GM18867 (cell line): ENCODE results near the gene CIRBP.

Experiments
- ATAC-seq: cut with Tn5 transposase; IDR thresholded peaks from one replicate; pipeline ENCODE4 v1.9.1; 2021; ENCODE audit warnings: mild to moderate bottlenecking, moderate library complexity; ENCODE audit not compliant: unreplicated experiment

CIRBP gene

GRCh38 chr19:1230783-1231489 lies 38.2 kb upstream of the CIRBP start:
- no peak for ATAC-seq

DNA sequence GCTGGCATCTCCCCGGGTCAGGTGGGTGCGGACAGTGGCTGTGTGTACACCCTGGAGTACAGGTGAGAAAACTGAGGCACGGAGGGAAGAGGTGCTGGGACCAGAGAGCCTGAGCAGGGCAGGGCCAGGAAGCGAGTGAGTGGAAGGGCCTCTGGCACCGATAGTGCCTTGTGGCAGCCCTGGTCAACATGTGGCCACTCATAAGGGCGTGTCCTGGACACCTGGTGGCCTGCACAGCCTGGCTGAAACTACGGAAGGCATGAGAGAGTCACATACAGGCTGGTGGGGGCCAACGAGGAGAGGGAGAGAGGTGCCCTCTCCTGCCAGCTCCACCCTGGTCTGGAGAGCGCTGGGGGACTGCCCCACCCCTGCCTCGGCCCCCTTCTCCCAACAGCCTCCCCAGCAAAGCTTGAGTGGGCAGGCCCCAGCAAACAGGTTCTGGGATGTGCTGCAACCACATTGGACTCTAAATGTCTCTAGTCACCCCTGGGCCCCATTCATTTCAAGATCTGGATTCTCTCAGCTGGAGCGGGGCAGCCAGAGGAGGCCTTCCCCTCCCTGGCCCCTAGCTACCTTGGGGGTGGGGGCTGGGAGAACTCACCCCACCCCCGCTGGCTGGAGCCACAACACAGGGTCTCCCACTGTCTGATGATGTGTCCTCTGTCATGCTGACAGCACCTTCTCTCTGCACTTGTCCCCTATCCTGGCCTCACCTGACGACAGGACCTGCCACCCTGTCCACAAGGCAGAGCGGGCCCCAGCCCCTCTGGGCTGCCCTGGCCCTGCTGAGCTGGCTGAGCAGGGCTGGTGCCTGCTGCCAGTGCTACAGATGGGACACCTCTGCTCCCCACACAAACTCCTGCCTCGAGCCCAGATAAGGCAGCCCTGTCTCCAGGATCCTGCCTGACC lies 37.1 kb upstream of the CIRBP start:
- ATAC-seq = no peak

DNA sequence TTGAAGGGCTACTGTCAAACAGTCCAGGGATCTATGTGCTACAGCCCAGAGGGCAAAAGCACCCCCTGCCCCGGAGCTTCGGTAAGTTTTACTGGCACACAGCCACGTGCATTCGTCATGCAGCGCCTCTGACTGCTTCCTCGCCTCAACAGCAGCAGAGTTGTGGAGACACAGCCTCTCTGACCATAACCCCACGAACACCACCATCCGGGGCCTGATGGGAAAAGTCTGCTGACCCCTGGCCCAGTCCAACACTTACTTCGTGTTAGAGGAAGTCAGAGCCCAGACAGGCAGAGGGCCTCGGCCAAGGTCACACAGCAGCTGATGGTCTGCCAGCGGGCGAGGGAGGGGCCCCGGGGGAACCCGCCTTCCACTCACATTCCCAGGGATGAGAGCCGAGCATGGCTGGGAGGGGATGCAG lies 36.5 kb upstream of the CIRBP start:
- ATAC-seq = no peak

- no peak for ATAC-seq
Measured at GRCh38 chr19:1233115-1233667, 35.9 kb upstream of the CIRBP start.

DNA sequence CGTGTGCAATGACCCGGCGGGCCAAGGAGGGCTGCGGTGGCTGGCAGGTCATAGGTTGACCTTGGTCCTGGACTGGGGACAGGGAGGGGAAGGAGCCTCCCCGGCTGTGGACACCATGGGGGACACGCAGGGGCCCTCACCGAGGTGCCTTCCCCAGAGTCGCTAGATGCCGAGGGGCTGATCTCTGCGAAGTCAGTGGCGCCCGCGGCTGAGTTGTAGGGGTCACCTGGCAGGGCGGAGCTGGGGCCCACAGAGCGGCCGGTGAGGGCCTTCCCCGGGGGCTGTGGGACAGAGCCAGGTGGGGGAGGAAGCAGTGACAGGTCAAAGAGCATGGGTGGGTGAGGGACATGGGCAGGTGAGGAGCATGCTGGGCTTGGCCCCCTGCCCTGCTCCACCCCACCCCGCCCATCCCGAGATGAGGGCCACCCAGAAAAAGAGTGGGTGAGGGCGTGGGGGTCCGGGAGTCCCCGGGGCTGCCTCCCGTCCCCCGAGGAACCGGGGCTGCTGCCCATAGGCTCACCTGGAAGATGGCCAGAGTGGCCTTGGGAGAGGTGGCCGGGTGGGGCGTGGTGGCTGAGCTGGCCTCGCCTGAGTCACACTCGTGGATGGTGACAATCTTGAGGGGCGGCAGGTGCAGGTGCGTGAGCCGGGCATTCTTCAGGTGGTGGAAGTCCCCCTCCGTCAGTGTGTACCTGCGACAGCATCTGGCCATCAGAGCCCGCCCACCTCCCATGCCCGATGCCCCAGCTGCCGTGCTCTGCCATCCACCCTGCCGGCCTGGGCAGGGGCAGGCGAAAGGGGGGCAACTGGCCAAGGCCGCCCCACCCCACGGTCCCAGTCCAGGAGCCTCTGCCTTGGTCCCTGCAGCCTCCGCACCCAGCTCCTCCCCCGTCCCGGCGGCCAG lies 34.8 kb upstream of the CIRBP start:
- no peak for ATAC-seq

DNA sequence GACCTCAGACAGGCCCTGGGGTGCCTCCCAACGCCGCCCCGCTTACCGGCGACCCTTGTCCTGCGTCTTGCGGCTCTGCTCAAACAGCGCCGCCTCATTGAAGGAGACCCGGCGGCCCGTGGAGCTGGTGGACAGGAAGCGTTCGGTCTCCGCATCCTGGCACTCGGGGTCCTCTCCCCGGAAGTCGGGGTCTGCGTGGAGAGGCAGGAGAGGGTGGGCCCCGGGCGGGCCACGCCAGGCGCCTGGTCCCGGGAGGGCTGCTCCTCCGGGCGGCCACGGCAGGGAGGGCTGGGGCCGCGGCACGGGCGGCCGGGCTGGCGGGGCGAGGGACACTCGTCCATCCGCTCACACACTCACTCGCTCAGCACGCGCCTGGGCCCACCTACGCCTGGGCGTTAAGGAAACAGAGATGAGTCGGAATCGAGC lies 34.2 kb upstream of the CIRBP start:
- no peak for ATAC-seq

GRCh38 chr19:1235625-1236538 lies 33.2 kb upstream of the CIRBP start:
- no peak for ATAC-seq

GRCh38 chr19:1236576-1236975 lies 32.6 kb upstream of the CIRBP start:
- ATAC-seq = no peak

- ATAC-seq = no peak
Measured at GRCh38 chr19:1237027-1237659, 32.0 kb upstream of the CIRBP start.

GRCh38 chr19:1237754-1238368 lies 31.3 kb upstream of the CIRBP start, which contains the start of gene CBARP:
TSS of gene CBARP (minus strand) at chr19:1238005. CDS start at chr19:1236100, 1,905 bp downstream.
- no peak for ATAC-seq

DNA sequence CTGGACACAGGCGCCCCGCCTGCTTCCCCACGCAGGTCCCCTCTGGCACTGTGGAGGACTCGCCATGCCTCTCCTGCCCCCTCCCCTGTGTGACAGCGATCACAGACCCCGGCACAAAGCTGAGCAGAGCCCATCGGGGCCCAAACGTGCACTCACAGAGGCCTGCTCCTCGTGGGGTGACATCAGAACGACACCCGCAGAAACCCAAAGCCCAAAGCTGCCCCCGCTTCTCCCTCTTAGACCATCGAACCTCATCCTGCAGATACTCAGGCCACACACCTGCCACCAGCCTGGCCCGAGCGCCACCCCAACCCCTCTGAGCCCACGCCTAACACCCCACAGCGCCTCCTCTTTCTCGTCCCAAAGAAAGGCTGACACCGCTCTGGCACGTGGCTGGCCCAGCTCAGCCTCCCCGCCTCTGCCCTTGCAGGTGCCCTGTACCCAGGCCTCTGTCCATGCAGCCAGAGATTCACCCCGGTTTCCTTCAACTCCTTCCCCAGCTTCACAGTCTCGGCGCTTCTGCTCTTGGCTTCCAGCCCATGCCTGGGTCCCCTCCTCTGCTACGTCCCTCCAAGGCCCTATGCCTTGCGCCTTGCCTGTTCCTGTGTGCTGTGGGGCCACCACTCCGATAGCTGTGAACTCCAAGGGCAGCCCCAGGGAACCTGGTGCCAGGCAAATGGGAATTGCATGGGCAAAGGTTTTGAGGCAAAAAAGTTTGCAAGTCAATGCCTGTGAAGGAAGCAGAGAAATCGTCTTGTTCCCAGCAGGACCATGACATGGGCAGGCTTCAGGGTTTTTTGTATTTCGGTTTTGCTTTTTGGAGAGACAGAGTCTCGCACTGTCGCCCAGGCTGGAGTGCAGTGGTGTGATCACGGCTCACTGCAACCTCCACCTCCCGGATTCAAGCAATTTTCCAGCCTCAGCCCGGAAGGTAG lies 30.5 kb upstream of the CIRBP start:
- no peak for ATAC-seq

DNA sequence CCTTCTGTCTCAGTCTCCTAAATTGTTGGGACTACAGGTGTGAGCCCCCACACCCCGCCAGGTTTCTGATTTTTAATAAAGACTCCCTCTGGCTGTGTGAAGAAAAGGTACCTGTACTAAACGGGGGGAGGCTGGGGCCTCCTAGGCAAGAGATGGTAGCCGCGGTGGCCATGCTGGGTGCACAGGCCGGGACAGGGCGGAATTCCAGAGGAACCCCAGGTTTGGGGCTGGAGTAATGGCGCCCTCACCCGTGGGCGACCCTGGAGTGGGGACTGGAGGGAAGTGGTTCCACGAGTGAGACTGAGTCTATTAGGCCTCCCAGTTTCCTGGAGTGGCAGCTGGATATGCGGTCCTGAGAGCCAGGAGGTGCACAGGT lies 29.7 kb upstream of the CIRBP start:
- ATAC-seq = no peak

DNA sequence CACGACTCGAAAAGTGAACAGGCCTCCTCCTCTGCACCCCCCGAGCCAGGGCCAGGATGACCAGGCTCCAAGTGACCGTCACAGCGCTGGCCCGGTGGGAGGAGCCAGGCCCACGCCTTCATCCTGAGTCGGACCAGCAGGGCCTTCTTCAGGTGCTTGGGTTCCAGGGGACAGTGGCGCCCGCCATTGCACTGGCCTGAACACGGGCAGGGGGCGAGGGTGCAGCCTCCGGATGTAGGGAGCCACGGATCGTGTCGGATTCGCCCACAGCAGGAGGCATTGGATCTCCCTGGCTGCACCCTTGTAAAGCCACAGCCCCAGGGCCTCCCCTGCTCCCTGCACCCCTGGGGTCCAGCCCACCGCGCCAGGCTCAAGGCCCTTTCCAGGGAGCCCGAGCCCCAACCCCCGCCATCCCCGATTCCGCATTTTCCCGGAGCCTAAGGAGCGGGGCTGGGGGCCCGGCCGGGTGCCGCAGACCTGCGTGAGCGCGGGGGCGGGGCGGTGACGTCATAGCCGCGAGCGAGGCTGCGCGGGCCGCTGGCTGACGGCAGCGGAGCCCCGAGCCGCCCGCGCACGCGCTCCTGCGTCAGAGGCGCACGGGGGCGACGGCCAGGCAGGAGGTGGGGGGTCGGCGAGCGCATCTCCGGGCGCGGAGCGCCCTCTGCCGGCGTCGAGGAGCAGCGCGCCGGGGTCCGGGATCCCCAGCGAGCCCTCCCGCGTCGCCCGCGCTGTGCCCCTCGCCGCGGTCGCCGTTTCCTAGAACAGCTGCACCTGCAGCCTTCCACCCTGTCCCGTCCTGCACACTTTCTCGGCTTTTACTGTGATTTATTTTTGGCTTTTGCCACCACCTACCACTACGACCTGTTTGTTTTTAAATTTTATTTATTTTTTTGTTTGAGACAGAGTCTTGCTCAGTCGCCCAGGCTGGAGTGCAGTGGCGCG lies 29.1 kb upstream of the CIRBP start:
- ATAC-seq = peak; percentile 40

- no peak for ATAC-seq
Measured at GRCh38 chr19:1240925-1241324, 28.2 kb upstream of the CIRBP start.

DNA sequence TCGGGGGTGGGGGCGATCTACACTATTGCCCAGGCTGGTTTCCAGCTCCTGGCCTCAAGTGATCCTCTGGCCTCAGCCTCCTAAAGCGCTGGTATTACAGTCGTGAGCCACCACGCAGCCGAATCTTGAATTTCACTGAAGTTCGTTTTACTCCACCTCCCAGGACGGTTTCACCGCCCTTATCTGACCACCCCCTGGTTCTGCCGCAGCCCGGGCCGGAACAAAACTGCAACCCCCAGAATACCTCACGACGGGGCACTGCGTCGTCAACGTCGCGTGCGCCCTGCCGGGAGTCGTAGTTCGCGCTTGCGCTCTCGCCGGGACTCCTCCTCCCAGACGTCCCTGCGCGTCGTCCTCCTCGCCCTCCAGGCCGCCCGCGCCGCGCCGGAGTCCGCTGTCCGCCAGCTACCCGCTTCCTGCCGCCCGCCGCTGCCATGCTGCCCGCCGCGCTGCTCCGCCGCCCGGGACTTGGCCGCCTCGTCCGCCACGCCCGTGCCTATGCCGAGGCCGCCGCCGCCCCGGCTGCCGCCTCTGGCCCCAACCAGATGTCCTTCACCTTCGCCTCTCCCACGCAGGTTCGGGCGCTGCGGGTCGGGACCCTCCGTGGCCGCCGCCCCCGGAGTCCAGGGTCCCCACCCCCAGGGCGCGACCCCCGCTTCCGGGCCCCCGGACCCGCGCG lies 27.6 kb upstream of the CIRBP start, which contains the start of gene ATP5F1D:
Gene ATP5F1D (plus strand): TSS at position 335 of the 679 bp plus-strand sequence. CDS start 100 bp downstream, at position 435.
- peak; percentile 49 for ATAC-seq
